ENCODE data around the gene FARS2. TPM values are rescaled to one million over a fixed set of nuclear protein-coding genes. Genes with fewer than 3 reads are reported as not detected.

The FARS2 gene
- polyA plus RNA-seq, 3 donors, result 21.5 to 22.5 (median 21.5) TPM

- DNase-seq (ENCODE audit: low read depth in 3 of 3, low spot score in 2 of 3), result no peak
These were observed 104.3 kb downstream of the FARS2 start for GRCh38 chr6:5365436-5366195.

GRCh38 chr6:5366941-5367340 lies 105.6 kb downstream of the FARS2 start:
- no peak for DNase-seq (ENCODE audit: low read depth in 3 of 3, low spot score in 2 of 3)

- no peak for DNase-seq (ENCODE audit: low read depth in 3 of 3, low spot score in 2 of 3)
These were observed 106.2 kb downstream of the FARS2 start for GRCh38 chr6:5367510-5367909.

- DNase-seq (ENCODE audit: low read depth in 3 of 3, low spot score in 2 of 3), result no peak
These were observed 112.1 kb downstream of the FARS2 start for GRCh38 chr6:5373430-5373829.

GRCh38 chr6:5378331-5378730 lies 117.0 kb downstream of the FARS2 start:
- no peak for DNase-seq (ENCODE audit: low read depth in 3 of 3, low spot score in 2 of 3)

- DNase-seq (ENCODE audit: low read depth in 3 of 3, low spot score in 2 of 3), result no peak
These were observed 118.4 kb downstream of the FARS2 start for GRCh38 chr6:5379647-5380242.

GRCh38 chr6:5383856-5384255 lies 122.5 kb downstream of the FARS2 start:
- DNase-seq (ENCODE audit: low read depth in 3 of 3, low spot score in 2 of 3), result no peak

- no peak for DNase-seq (ENCODE audit: low read depth in 3 of 3, low spot score in 2 of 3)
These were observed 123.0 kb downstream of the FARS2 start for GRCh38 chr6:5384276-5384675.

- no peak for DNase-seq (ENCODE audit: low read depth in 3 of 3, low spot score in 2 of 3)
These were observed 127.0 kb downstream of the FARS2 start for GRCh38 chr6:5388326-5388725.

GRCh38 chr6:5389086-5389745 lies 127.9 kb downstream of the FARS2 start:
- peak in 1 of 3 donors; percentile 7 for DNase-seq (ENCODE audit: low read depth in 3 of 3, low spot score in 2 of 3)

- no peak for DNase-seq (ENCODE audit: low read depth in 3 of 3, low spot score in 2 of 3)
These were observed 128.9 kb downstream of the FARS2 start for GRCh38 chr6:5390177-5390576.

GRCh38 chr6:5394280-5394679 lies 133.0 kb downstream of the FARS2 start:
- no peak for DNase-seq (ENCODE audit: low read depth in 3 of 3, low spot score in 2 of 3)

- DNase-seq (ENCODE audit: low read depth in 3 of 3, low spot score in 2 of 3), result no peak
These were observed 134.4 kb downstream of the FARS2 start for GRCh38 chr6:5395719-5396118.

- no peak for DNase-seq (ENCODE audit: low read depth in 3 of 3, low spot score in 2 of 3)
These were observed 137.2 kb downstream of the FARS2 start for GRCh38 chr6:5398530-5398929.

GRCh38 chr6:5399391-5399790 lies 138.1 kb downstream of the FARS2 start:
- no peak for DNase-seq (ENCODE audit: low read depth in 3 of 3, low spot score in 2 of 3)

GRCh38 chr6:5401845-5402738 lies 140.8 kb downstream of the FARS2 start:
- DNase-seq (ENCODE audit: low read depth in 3 of 3, low spot score in 2 of 3), result no peak

GRCh38 chr6:5403076-5403475 lies 141.8 kb downstream of the FARS2 start:
- DNase-seq (ENCODE audit: low read depth in 3 of 3, low spot score in 2 of 3), result no peak

- no peak for DNase-seq (ENCODE audit: low read depth in 3 of 3, low spot score in 2 of 3)
These were observed 142.3 kb downstream of the FARS2 start for GRCh38 chr6:5403609-5404008.

- DNase-seq (ENCODE audit: low read depth in 3 of 3, low spot score in 2 of 3), result no peak
These were observed 144.7 kb downstream of the FARS2 start for GRCh38 chr6:5405976-5406375.

GRCh38 chr6:5411414-5411813 lies 150.1 kb downstream of the FARS2 start:
- no peak for DNase-seq (ENCODE audit: low read depth in 3 of 3, low spot score in 2 of 3)

GRCh38 chr6:5412017-5412416 lies 150.7 kb downstream of the FARS2 start:
- DNase-seq (ENCODE audit: low read depth in 3 of 3, low spot score in 2 of 3), result no peak
